HG03565 (cell line): ENCODE data around the gene HIF3A.
A peak's percentile ranks its signal among the peaks of the same experiment; 100 is the strongest.
"Not testable (repeated sequence)": the region's sequence is repeated elsewhere in the genome, so short reads cannot be mapped to it uniquely, and the experiment has no call there.

Experiments
- ATAC-seq: cut with Tn5 transposase; IDR thresholded peaks from one replicate; pipeline ENCODE4 v1.9.1; 2021; ENCODE audit warnings: mild to moderate bottlenecking, moderate library complexity; ENCODE audit not compliant: unreplicated experiment

Gene HIF3A

GRCh38 chr19:46296722-46297461 is at the start of gene HIF3A:
Gene HIF3A, plus strand, starts transcription at chr19:46297042. Its CDS starts 35 bp downstream, at chr19:46297077.
- no peak for ATAC-seq

- ATAC-seq = no peak
These were observed 46.6 kb upstream of the HIF3A start for GRCh38 chr19:46250076-46250735.

GRCh38 chr19:46251416-46251815 is 45.4 kb upstream of the HIF3A start:
- no peak for ATAC-seq

DNA sequence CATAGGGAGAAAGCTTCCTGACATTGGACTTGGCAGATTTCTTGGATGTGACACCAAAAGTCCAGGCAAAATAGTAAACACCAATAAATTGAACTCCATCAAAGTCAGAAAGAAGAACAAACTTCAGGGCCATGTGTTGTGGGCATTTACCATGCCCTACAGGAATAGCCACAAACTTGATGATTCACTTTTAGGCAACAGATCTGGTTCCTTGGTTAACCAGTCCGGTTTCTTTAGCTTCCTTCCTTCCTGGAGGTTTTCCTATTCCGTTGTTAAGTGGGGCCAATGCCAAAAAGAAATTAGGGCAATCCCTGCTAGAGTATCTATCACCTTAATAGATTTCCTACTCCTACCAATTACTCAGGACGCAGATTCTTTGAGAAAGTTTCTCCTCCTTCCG is 42.1 kb upstream of the HIF3A start:
- ATAC-seq = no peak

- no peak for ATAC-seq
These were observed 40.0 kb upstream of the HIF3A start for GRCh38 chr19:46256855-46257254.

DNA sequence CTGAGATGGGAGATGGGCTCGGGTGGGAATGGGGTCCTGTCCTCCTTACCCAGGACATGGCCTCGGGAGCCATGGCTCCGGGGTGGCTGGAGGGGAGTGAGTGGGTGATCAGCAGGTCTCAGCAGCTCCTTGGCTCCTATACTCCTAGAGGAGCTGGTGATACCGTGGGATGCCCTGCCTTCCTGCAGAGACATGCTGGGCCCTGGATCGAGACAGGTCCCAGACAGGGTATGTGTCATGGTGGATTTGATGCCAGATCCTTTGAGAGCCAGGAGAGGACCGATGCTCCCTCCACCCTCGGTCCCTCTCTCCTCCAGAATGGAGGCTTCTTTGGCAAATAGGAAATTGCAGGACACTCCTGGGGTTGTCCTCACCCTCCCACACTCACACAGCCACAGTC is 35.3 kb upstream of the HIF3A start:
- ATAC-seq = not testable (repeated sequence)

DNA sequence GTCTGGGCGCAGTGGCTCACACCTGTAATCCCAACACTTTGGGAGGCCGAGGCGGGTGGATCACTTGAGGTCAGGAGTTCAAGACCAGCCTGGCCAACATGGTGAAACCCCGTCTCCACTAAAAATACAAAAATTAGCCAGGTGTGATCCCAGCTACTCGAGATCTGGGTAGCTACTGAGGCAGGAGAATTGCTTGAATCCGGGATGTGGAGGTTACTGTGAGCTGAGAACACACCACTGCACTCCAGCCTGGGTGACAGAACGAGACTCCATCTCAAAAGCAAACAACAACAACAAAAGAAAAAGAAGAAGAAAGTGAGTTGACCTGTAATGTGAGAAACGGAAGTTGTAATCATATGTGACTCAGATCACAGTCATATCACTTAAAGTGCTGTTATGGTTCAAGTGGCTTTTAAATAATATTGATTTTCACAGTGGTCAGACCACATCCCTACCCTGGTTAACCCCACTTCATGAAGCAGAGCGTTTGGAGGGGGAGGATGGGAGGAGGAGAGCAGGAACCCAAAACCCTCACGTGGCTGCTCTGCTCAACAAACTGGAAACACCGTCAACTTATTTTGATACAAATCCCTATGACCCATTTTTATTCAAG is 34.1 kb upstream of the HIF3A start:
- ATAC-seq = peak; percentile 68

DNA sequence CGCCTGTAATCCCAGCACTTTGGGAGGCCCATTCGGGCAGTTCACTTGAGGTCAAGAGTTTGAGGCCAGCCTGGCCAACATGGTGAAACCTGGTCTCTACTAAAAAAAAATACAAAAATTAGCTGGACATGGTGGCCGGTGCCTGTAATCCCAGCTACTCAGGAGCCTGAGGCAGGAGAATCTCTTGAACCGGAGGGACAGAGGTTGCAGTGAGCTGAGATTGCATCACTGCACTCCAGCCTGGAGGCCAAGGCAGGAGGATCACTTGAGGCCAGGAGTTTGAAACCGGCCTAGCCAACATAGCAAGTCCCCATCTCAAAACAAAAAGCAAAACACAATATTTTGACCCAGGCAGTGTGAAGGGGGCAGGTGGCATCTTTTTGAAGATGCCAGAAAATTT is 32.0 kb upstream of the HIF3A start:
- not testable (repeated sequence) for ATAC-seq

DNA sequence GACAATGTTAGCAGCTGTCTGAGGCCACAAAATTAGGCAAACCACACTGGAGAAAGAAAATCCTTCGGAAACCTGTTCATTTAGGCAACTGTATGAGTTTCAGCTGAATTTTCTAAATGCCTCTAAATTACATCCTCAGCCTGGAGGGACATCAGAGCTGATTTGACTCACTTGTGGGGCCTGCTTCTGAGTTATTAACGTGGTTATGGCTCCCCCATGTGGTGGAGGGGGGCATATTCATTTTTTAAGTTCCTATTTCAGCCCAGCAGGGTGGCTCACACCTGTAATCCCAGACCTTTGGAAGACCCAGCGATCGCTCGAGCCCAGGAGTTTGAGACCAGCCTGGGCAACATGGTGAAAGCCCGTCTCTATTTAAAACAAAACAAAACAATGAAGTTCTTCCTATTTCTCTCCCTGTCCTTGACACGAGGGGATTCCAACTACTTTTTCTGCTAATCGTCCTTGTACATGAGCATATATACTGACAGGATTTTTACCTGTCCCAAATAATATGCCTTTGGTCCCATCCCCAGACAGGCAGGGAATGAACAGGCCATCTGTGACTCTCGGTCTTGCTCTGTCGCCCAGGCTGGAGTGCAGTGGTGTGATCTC is 31.5 kb upstream of the HIF3A start:
- no peak for ATAC-seq

GRCh38 chr19:46269101-46269500 is 27.7 kb upstream of the HIF3A start:
- no peak for ATAC-seq

GRCh38 chr19:46270521-46271256 is 26.2 kb upstream of the HIF3A start:
- no peak for ATAC-seq

DNA sequence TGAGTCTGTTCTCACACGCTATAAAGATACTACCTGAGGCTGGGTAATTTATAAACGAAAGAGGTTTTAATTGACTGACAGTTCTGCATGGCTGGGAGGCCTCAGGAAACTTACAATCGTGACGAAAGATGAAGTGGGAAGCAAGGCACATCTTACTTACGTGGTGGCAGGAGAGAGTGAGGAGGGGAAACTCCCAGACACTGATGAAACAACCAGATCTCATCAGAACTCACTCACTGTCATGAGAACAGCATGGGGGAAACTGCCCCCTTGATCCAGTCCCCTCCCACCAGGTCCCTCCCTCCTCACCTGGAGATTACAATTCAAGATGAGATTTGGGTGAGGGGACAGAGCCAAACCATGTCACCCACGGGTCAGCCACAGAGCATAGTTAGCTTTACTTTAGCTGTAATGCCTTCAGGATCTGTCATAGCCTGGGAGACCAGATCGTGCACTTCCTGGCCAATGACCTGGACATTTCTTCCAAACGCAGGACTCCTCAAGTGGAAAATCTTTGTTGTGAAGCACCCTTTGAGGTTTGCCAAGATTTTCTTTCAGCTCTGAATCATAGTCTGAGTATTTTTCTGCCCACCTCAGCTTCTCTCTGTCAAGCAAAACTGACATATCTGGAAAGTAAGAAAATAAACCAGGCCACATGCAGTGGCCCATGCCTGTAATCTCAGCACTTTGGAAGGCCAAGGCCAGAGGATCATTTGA is 25.2 kb upstream of the HIF3A start:
- ATAC-seq = no peak

GRCh38 chr19:46273931-46274330 is 22.9 kb upstream of the HIF3A start:
- ATAC-seq = not testable (repeated sequence)

DNA sequence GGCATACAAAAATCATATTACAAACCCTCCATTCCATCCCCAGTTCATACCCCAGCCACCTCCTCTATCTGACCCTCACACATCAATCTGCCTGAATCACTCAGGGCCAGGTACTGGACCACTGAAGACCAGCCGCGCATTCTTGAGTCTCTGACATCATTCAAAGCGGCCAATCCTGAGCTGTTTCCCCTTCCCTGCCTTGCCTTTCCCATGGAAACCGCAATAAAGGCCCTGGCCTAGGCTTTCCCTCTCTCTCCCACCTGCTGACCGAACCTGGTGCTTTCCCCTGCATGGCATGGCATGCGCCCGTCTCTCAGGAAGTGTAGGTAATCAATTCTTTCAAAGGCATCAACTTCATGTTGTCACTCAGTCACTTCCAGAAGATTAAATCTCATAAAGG is 17.7 kb upstream of the HIF3A start:
- no peak for ATAC-seq

GRCh38 chr19:46283771-46284170 is 13.1 kb upstream of the HIF3A start:
- no peak for ATAC-seq

DNA sequence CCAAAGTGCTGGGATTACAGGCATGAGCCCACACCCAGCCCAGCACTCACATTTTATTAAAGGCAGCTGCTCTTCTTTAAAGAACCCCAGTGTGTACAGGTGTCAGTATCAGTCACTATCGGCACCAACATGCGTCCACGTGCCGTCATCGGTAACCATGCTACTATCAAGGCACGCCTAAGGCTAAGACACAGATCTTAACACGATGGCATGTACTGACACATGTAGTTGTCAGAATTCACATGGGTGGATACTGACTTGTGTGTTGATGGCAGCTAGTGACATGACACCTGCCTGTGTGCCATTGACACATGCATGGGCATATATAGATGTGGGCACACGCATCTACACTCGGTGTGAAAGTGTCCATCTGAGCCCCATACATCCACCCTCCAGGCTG is 12.2 kb upstream of the HIF3A start:
- no peak for ATAC-seq

DNA sequence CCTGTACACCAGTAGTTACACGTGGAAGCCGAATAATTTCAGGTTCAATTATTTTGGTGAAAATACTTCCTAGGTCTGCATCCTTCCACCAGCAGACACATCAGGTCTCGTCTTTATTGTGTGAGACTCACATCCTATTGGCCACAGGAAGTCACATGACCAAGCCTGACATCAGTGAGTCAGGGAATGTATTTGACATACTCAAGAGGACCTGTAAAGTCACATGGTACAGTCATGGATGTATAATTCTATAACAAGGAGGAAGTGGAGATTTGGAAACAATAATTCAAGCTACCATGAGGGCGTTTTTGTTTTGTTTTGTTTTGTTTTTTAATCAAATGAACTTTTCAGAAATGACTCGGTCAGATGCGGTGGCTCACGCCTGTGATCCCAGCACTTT is 9.3 kb upstream of the HIF3A start:
- ATAC-seq = no peak

- no peak for ATAC-seq
These were observed 7.8 kb upstream of the HIF3A start for GRCh38 chr19:46288896-46289588.

GRCh38 chr19:46289724-46290619 is 6.9 kb upstream of the HIF3A start:
- ATAC-seq = no peak
